T-cell (primary cell): ENCODE results near the gene CCNT1. TPM values are rescaled to one million over a fixed set of nuclear protein-coding genes. Genes with fewer than 3 reads are reported as not detected.
"Not testable (repeated sequence)": the region's sequence is repeated elsewhere in the genome, so short reads cannot be mapped to it uniquely, and the experiment has no call there.

Experiments used
- ATAC-seq, 4 experiments: fragments of 200-7000 bp in 3 of 4; fragments of 150-1000 bp in 1 of 4; cut with Tn5 transposase; replicated peaks in 1 of 4; 1 replicate in 3 of 4; 2 replicates in 1 of 4; pipeline ENCODE4 v1.10.0; 2021; ENCODE audit warnings: moderate library complexity in 3 of 4, mild to moderate bottlenecking in 2 of 4, moderate number of reproducible peaks in 1 of 4
- CTCF ChIA-PET, 2 donors: fragments of 300-600 bp; sonication (Branson Sonifier 250); formaldehyde crosslinking; loops; one replicate each; lab custom pipeline; 2022; ENCODE audit warnings: antibody characterized with exemption in 2 of 2; lab: Charles Lee
- POLR2A ChIA-PET, 2 donors: fragments of 300-600 bp; sonication (Branson Sonifier 250); formaldehyde crosslinking; loops; one replicate each; lab custom pipeline; 2022; ENCODE audit warnings: antibody characterized with exemption in 2 of 2; lab: Charles Lee
- DNase-seq, 35 experiments: peaks; one replicate each; pipeline versions ENCODE4 v3.0.0 to v3.0.0-alpha.2; 2013 to 2023
- H3K27ac ChIP-seq: one replicate; pipeline ENCODE4 v1.5.1; 2013; ENCODE audit warnings: low read length
- H3K27me3 ChIP-seq, 2 experiments: replicated peaks in 1 of 2; 1 replicate in 1 of 2; 2 replicates in 1 of 2; pipeline versions ENCODE4 v1.6.1 to v1.7.0; 2013; ENCODE audit warnings: low read length in 1 of 2, mixed read lengths in 1 of 2; ENCODE audit not compliant: control insufficient read depth in 2 of 2, insufficient read depth in 2 of 2; ENCODE audit errors: extremely low read depth in 1 of 2
- H3K36me3 ChIP-seq, 2 donors: 1 replicate in 1 of 2; 2 replicates in 1 of 2; pipeline versions ENCODE4 v1.6.1 to v1.7.0; 2013; ENCODE audit warnings: low read length in 1 of 2; ENCODE audit not compliant: control insufficient read depth in 2 of 2, insufficient read depth in 1 of 2; ENCODE audit errors: extremely low read depth in 1 of 2
- H3K4me1 ChIP-seq, 2 experiments: 1 replicate in 1 of 2; 2 replicates in 1 of 2; pipeline versions ENCODE4 v1.6.1 to v1.7.0; 2013; ENCODE audit warnings: low read length in 2 of 2, mixed read lengths in 1 of 2; ENCODE audit not compliant: insufficient read depth in 2 of 2, control insufficient read depth in 1 of 2; ENCODE audit errors: extremely low read depth in 1 of 2
- H3K4me3 ChIP-seq, 2 donors: 1 replicate in 1 of 2; 2 replicates in 1 of 2; pipeline versions ENCODE4 v1.5.1 to v1.7.0; 2013; ENCODE audit warnings: mild to moderate bottlenecking in 2 of 2, low read length in 1 of 2, moderate library complexity in 1 of 2; ENCODE audit not compliant: control insufficient read depth in 1 of 2; ENCODE audit errors: extremely low read depth in 1 of 2
- H3K9me3 ChIP-seq: 2 replicates; pipeline ENCODE4 v1.7.0; 2013
- H3K27ac Mint-ChIP-seq, 2 donors: one replicate each; pipeline ENCODE4 v1.8.0; 2020 to 2021; ENCODE audit warnings: mild to moderate bottlenecking in 2 of 2, mixed read lengths in 2 of 2
- H3K27me3 Mint-ChIP-seq, 2 donors: one replicate each; pipeline ENCODE4 v1.8.0; 2021 to 2022; ENCODE audit warnings: mixed read lengths in 2 of 2
- H3K36me3 Mint-ChIP-seq: one replicate; pipeline ENCODE4 v1.8.0; 2021; ENCODE audit warnings: mixed read lengths
- H3K4me1 Mint-ChIP-seq, 3 donors: one replicate each; pipeline ENCODE4 v1.8.0; 2020 to 2022; ENCODE audit warnings: mixed read lengths in 3 of 3, mild to moderate bottlenecking in 1 of 3
- H3K4me3 Mint-ChIP-seq, 3 donors: one replicate each; pipeline ENCODE4 v1.8.0; 2020 to 2022; ENCODE audit warnings: mild to moderate bottlenecking in 3 of 3, mixed read lengths in 3 of 3, moderate library complexity in 3 of 3
- H3K9me3 Mint-ChIP-seq, 3 donors: one replicate each; pipeline ENCODE4 v1.8.0; 2020 to 2022; ENCODE audit warnings: mixed read lengths in 3 of 3
- WGBS: methylation state at CpG from one replicate; pipeline ENCODE4 v1.1.5; 2013; ENCODE audit warnings: missing lambda C conversion rate; ENCODE audit not compliant: insufficient coverage; 5-methylcytosine and 5-hydroxymethylcytosine counted together
- total RNA-seq, 35 experiments: library from RNA in 6 of 35; stranded (reverse) in 6 of 35; fragments of 120-200 nt in 1 of 35; gene quantifications; one replicate each; pipeline versions ENCODE4 v1.2.1 to v1.2.4 and lab custom pipeline; 2013 to 2026

CCNT1 gene
- total RNA-seq, 5 donors from 2014 or later (not counting 1 experiment from before 2014, with no cell fraction given) = 49.6 to 109 (median 57.7) TPM

DNA sequence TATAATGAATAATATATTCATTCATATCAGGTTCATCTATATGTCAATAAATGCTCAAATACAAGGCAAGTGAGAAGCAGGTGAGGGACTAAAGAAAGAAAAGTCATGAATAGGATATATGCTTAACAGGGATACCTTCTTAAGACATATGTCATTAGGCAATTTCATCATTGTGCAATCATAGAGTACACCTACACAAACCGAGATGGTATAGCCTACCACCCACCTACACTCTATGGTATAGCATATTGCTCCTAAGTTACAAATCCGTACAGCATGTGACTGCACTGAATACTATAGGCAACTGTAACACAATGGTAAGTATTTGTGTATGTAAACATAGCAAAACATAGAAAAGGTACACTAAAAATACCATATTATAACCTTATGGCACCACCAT lies 73.5 kb downstream of the CCNT1 start:
- CTCF ChIA-PET = interaction anchor here in 1 of 2 donors (0.6 kb wide), 2 partner anchors 122 to 127 kb away, joined by 3 read pairs; no protein-coding TSS in a partner anchor
- no CpG with 5 or more reads among the region's 2 CpGs for WGBS

DNA sequence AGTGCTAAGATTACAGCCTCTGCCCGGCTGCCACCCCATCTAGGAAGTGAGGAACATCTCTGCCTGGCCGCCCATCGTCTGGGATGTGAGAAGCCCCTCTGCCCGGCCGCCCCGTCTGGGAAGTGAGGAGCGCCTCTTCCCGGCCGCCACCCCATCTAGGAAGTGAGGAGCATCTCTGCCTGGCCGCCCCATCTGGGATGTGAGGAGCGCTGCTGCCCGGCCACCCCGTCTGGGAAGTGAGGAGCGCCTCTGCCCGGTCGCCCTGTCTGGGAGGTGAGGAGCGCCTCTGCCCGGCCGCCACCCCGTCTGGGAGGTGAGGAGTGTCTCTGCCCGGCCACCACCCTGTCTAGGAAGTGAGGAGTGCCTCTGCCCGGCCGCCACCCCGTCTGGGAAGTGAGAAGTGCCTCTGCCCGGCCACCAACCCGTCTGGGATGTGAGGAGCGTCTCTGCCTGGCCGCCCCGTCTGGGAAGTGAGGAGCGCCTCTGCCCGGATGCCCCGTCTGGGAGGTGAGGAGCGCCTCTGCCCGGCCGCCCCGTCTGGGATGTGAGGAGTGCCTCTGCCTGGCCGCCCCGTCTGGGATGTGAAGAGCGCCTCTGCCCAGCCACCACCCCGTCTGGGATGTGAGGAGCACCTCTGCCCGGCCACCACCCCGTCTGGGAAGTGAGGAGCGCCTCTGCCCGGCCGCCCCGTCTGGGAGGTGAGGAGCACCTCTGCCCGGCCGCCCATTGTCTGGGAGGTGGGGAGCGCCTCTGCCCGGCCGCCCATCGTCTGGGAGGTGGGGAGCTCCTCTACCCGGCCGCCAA lies 74.6 kb downstream of the CCNT1 start:
- POLR2A ChIA-PET, CTCF ChIA-PET, H3K9me3 ChIP-seq, H3K27me3 ChIP-seq, H3K27ac ChIP-seq, H3K4me3 ChIP-seq, DNase-seq, H3K36me3 ChIP-seq, H3K4me1 Mint-ChIP-seq, H3K9me3 Mint-ChIP-seq, H3K4me1 ChIP-seq, H3K27ac Mint-ChIP-seq, ATAC-seq, H3K4me3 Mint-ChIP-seq, H3K27me3 Mint-ChIP-seq: not testable (repeated sequence)
- peaks cover 21% of the 10 kb centered on the region for H3K36me3 Mint-ChIP-seq
- WGBS = 95% methylated on average over 36 of the region's 54 CpGs

More for the DNA sequence above, 73.5 kb downstream of the CCNT1 start:
- Histone ChIP-seq H3K4me3 (no peak overlapping the region), H3K4me1 (no peaks in the 10 kb centered on the region), H3K27me3 (no peaks in the 10 kb centered on the region), H3K36me3 (peaks cover 0 to 7% of the 10 kb centered on the region in 2 donors), H3K9me3 (no peaks in the 10 kb centered on the region), H3K27ac (no peak overlapping the region)
- Mint-ChIP-seq H3K27ac (no peak overlapping the region), H3K4me1 (no peaks in the 10 kb centered on the region), H3K27me3 (no peaks in the 10 kb centered on the region), H3K9me3 (peaks cover 0 to 4% (median 3%) of the 10 kb centered on the region in 3 donors), H3K4me3 (no peak overlapping the region), H3K36me3 (peaks cover 22% of the 10 kb centered on the region)
- DNase-seq = no peak
- no peak for ATAC-seq
- POLR2A ChIA-PET = no interaction called here

DNA sequence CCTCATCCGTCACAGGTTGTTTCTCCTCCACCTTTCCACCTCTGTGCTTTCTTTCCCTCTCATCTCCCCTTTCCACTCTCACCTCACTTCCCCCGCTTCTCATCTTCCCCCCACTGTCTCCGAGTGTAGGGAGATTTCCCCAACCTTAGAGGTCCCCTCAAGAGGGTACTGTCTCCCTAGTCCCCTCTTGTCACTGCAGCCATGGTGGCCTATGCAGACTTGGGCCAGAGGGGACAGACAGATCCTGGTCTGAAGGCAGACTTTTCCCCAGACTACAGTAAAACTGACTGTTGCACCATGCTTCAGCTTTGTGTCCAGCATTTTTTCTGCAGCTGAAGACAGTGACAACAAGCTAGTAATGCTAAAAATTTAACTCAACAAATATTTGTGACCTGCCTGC lies 75.7 kb downstream of the CCNT1 start:
- no peak overlapping the region for H3K4me3 Mint-ChIP-seq
- POLR2A ChIA-PET = no interaction called here
- Histone ChIP-seq H3K4me3 (no peak overlapping the region), H3K27ac (no peak overlapping the region), H3K27me3 (no peaks in the 10 kb centered on the region), H3K9me3 (no peaks in the 10 kb centered on the region), H3K4me1 (no peaks in the 10 kb centered on the region), H3K36me3 (peaks cover 0 to 7% of the 10 kb centered on the region in 2 donors)
- WGBS = 90% methylated on average over 3 of the region's 3 CpGs
- H3K4me1 Mint-ChIP-seq = no peaks in the 10 kb centered on the region
- H3K27me3 Mint-ChIP-seq = no peaks in the 10 kb centered on the region
- peaks cover 0 to 4% (median 3%) of the 10 kb centered on the region in 3 donors for H3K9me3 Mint-ChIP-seq
- CTCF ChIA-PET = interaction anchor here in 1 of 2 donors (0.6 kb wide), 1 partner anchor 209 kb away, joined by 6 read pairs; no protein-coding TSS in a partner anchor
- H3K36me3 Mint-ChIP-seq = peaks cover 21% of the 10 kb centered on the region
- ATAC-seq (no peak), DNase-seq (no peak)
- H3K27ac Mint-ChIP-seq = no peak overlapping the region

DNA sequence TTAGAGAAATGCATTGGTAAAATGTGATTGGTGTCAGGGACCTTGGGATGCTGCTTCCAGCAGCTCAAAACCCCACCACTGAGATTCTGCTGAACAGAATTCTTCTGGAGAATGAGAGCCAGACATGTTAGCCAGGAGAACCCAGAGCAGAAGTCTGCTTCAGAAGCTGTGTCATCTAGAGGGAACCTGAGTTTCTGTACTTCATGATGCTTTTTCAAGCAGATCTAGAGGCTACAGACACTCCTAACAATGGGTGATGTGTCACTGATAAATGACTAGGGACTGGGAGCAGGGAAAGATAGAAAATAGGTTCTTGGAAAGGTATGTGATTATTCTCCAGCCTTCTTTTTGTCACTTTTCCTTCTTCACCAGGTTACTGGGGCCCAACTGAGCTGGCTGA lies 76.1 kb downstream of the CCNT1 start:
- Histone ChIP-seq H3K9me3 (no peaks in the 10 kb centered on the region), H3K4me3 (no peak overlapping the region), H3K36me3 (peaks cover 0 to 7% of the 10 kb centered on the region in 2 donors), H3K27ac (no peak overlapping the region), H3K4me1 (no peaks in the 10 kb centered on the region), H3K27me3 (no peaks in the 10 kb centered on the region)
- POLR2A ChIA-PET = no interaction called here
- H3K27ac Mint-ChIP-seq = no peak overlapping the region
- DNase-seq = no peak
- CTCF ChIA-PET = interaction anchor here in 1 of 2 donors (0.6 kb wide), 1 partner anchor 209 kb away, joined by 6 read pairs; no protein-coding TSS in a partner anchor
- ATAC-seq = no peak
- H3K9me3 Mint-ChIP-seq = peaks cover 0 to 4% (median 3%) of the 10 kb centered on the region in 3 donors
- H3K36me3 Mint-ChIP-seq = peaks cover 21% of the 10 kb centered on the region
- H3K27me3 Mint-ChIP-seq = no peaks in the 10 kb centered on the region
- H3K4me1 Mint-ChIP-seq = no peaks in the 10 kb centered on the region
- H3K4me3 Mint-ChIP-seq = no peak overlapping the region

Other genes starting within 250 kb of the CCNT1 start
- not detected for gene ANP32D, start 244.1 kb downstream of the CCNT1 start, total RNA-seq
- gene C12orf54, start 234.2 kb downstream of the CCNT1 start, total RNA-seq = not detected
- gene OR8S1, start 191.1 kb downstream of the CCNT1 start, total RNA-seq = not detected
- not detected for gene LALBA, start 146.7 kb downstream of the CCNT1 start, total RNA-seq
- 100 to 1,000 TPM in 2 of 5 donors, 10 to 100 TPM in 3; 64.1 to 118 (median 66.4) TPM for gene KANSL2, start 34.5 kb downstream of the CCNT1 start, total RNA-seq
- gene ADCY6, start 72.4 kb upstream of the CCNT1 start, total RNA-seq = under 1 TPM in 4 of 5 donors, not detected in 1; 0.10 to 0.76 (median 0.66) TPM
- 10 to 100 TPM in 2 of 5 donors, 1 to 10 TPM in 3; 4.3 to 12.4 (median 8.9) TPM for gene CACNB3, start 101.8 kb upstream of the CCNT1 start, total RNA-seq
- 100 to 1,000 TPM in 3 of 5 donors, 10 to 100 TPM in 2; 86.8 to 158 (median 144) TPM for gene DDX23, start 135.5 kb upstream of the CCNT1 start, total RNA-seq
- 10 to 100 TPM in 1 of 5 donors, 1 to 10 TPM in 4; 2.6 to 10.5 (median 5.0) TPM for gene RND1, start 149.2 kb upstream of the CCNT1 start, total RNA-seq
- gene FKBP11, start 208.8 kb upstream of the CCNT1 start, total RNA-seq = 10 to 100 TPM; 55.6 to 83.0 (median 68.1) TPM
- 10 to 100 TPM; 63.6 to 82.9 (median 74.3) TPM for gene ARF3, start 240.8 kb upstream of the CCNT1 start, total RNA-seq